Brain microvascular endothelial cell (primary cell): ENCODE data around the gene BMP7.

ENCODE experiments used
- DNase-seq: peaks from one replicate; pipeline ENCODE4 v3.0.0-alpha.2; 2020
- H3K27ac ChIP-seq: fragments of 250-450 bp; sonication (Bioruptor Pico); 2 replicates; pipeline ENCODE4 v1.5.1; 2020; ENCODE audit warnings: mild to moderate bottlenecking, moderate library complexity
- H3K27me3 ChIP-seq: fragments of 250-450 bp; sonication (Bioruptor Pico); replicated peaks from 2 replicates; pipeline ENCODE4 v1.5.1; 2020; ENCODE audit warnings: mild to moderate bottlenecking
- H3K36me3 ChIP-seq: fragments of 250-450 bp; sonication (Bioruptor Pico); replicated peaks from 2 replicates; pipeline ENCODE4 v1.5.1; 2020; ENCODE audit warnings: mild to moderate bottlenecking
- H3K4me3 ChIP-seq: 2 replicates; pipeline ENCODE4 v1.5.1; 2011; ENCODE audit warnings: low read depth, mild to moderate bottlenecking, control low read depth, low read length, moderate library complexity
- CTCF ChIP-seq: IDR thresholded peaks from 2 replicates; pipeline ENCODE4 v1.5.1; 2011; ENCODE audit warnings: low read depth, mild to moderate bottlenecking, moderate library complexity, low read length, control low read depth, inconsistent platforms; ENCODE audit errors: missing control alignments
- in situ Hi-C: cut with HindIII; loops from 2 replicates; pipeline ENCODE4 v1.10.0; 2017; ENCODE audit warnings: low sequenced_read_pairs, low pct_ligation_motif_present

The BMP7 gene

GRCh38 chr20:57210911-57211280, 55.5 kb downstream of the BMP7 start:
- TF ChIP-seq CTCF = no peak
- Histone ChIP-seq H3K4me3 (no peak overlapping the region), H3K27me3 (peaks cover 4% of the 10 kb centered on the region), H3K36me3 (no peaks in the 10 kb centered on the region), H3K27ac (no peak overlapping the region)
- in situ Hi-C loops = no loop called here
- no peak for DNase-seq

GRCh38 chr20:57210054-57210910, 56.2 kb downstream of the BMP7 start:
- Histone ChIP-seq H3K4me3 (no peak overlapping the region), H3K27me3 (peaks cover 4% of the 10 kb centered on the region), H3K27ac (no peak overlapping the region), H3K36me3 (no peaks in the 10 kb centered on the region)
- no peak for DNase-seq
- no peak for TF ChIP-seq CTCF
- in situ Hi-C loops = no loop called here

- DNase-seq = no peak
- Histone ChIP-seq H3K27me3 (peaks cover 3% of the 10 kb centered on the region), H3K4me3 (no peak overlapping the region), H3K36me3 (no peaks in the 10 kb centered on the region), H3K27ac (no peak overlapping the region)
- TF ChIP-seq CTCF = no peak
- in situ Hi-C loops = no loop called here
Measured at GRCh38 chr20:57209413-57209812, 57.0 kb downstream of the BMP7 start.

- no peaks in the 10 kb centered on the region for H3K27me3 ChIP-seq
- in situ Hi-C loops = no loop called here
- H3K4me3 ChIP-seq = no peak overlapping the region
- no peak overlapping the region for H3K27ac ChIP-seq
- no peak for TF ChIP-seq CTCF
- no peaks in the 10 kb centered on the region for H3K36me3 ChIP-seq
- DNase-seq = no peak
Measured at GRCh38 chr20:57208198-57208597, 58.2 kb downstream of the BMP7 start.

- Histone ChIP-seq H3K4me3 (no peak overlapping the region), H3K36me3 (no peaks in the 10 kb centered on the region), H3K27ac (no peak overlapping the region), H3K27me3 (no peaks in the 10 kb centered on the region)
- TF ChIP-seq CTCF = no peak
- in situ Hi-C loops = no loop called here
- DNase-seq = no peak
Measured at GRCh38 chr20:57207251-57207650, 59.2 kb downstream of the BMP7 start.

GRCh38 chr20:57205606-57206219, 60.7 kb downstream of the BMP7 start:
- in situ Hi-C loops = no loop called here
- Histone ChIP-seq H3K27me3 (no peaks in the 10 kb centered on the region), H3K27ac (no peak overlapping the region), H3K4me3 (no peak overlapping the region), H3K36me3 (no peaks in the 10 kb centered on the region)
- TF ChIP-seq CTCF = no peak
- DNase-seq = peak; percentile 47
